HG03025 (cell line): ENCODE data around the gene NHERF1.

Experiments used
- ATAC-seq: cut with Tn5 transposase; IDR thresholded peaks from one replicate; pipeline ENCODE4 v1.9.1; 2021; ENCODE audit warnings: mild to moderate bottlenecking, moderate library complexity; ENCODE audit not compliant: unreplicated experiment, low FRiP score

NHERF1 gene

DNA sequence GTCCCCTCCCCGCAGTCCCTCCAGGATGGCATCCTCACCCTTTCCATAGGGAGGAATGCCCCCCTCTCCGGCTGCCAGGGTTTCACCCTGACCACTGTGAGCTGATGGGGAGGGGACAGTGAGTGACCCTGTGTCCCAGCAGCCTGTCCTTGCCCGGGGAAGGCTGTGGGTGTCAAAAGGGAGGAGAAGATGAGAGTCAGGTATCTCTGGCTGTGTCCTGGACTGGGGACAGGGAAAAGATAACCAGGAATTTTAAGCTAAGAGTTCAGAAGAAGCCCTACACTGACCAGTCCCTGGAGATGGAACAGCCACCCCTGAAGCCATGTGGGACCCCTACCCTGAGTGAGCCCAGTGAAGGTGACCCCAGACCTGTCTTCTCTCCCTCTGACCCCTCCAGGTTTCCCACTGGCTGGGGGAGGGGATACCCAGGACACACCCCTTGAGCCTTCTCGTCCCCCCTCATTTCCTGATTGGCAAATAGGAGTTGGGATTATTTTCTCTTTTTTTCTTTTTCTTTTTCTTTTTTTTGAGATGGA lies 16.4 kb downstream of the NHERF1 start:
- ATAC-seq, result no peak

DNA sequence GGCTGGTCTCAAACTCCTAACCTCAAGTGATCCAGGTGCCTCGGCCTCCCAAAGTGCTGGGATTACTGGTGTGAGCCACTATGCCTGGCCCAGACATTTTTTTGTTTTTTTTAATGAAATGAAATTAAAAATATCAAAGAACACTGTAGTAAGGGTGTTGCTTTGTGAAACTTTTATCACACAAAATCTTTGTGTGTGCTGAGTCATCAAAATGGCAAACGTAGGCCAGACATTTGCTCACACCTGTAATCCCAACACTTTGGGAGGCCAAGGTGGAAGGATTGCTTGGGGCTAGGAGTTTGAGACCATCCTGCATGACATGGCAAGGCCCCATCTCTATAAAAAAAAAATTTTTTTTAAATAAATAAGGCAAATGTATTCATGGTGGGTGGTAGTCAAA lies 18.0 kb downstream of the NHERF1 start:
- no peak for ATAC-seq

DNA sequence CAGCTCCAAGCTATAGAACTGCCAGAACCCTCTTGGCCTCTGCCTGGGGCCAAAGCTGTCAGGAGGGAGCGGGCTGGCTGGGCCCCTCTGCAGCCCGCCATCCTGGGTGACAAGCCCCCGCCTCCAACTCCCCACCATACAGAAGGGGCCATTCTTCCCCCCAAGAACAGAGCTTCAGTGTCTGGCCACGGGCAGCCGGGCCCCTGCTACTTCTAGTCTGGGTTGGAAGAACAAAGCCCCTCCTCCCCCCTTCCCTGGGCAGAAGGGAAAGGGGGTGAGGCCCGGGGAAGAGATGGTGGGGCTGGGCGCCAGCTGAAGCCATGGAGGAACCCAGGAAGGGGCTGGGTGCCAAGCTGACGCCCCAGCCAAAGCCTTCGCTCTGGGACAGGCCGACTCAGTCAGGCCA lies 18.7 kb downstream of the NHERF1 start:
- no peak for ATAC-seq

DNA sequence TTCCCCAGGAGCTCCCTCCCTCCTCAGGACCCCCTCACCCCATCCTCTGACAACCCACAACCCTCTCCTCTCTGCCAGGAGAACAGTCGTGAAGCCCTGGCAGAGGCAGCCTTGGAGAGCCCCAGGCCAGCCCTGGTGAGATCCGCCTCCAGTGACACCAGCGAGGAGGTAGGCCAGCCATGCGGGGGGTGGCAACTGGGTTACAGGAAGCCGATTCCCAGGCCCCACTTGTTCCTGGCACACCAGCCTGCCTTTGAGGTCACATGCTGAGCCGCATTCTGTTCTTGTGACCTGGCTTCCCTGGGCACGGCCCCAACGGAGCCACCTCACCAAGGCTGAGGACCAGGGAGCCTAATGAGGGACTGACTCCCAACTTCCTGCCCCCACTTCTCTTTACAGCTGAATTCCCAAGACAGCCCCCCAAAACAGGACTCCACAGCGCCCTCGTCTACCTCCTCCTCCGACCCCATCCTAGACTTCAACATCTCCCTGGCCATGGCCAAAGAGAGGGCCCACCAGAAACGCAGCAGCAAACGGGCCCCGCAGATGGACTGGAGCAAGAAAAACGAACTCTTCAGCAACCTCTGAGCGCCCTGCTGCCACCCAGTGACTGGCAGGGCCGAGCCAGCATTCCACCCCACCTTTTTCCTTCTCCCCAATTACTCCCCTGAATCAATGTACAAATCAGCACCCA lies 19.8 kb downstream of the NHERF1 start:
- no peak for ATAC-seq

DNA sequence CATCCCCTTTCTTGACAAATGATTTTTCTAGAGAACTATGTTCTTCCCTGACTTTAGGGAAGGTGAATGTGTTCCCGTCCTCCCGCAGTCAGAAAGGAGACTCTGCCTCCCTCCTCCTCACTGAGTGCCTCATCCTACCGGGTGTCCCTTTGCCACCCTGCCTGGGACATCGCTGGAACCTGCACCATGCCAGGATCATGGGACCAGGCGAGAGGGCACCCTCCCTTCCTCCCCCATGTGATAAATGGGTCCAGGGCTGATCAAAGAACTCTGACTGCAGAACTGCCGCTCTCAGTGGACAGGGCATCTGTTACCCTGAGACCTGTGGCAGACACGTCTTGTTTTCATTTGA lies 20.3 kb downstream of the NHERF1 start:
- no peak for ATAC-seq

DNA sequence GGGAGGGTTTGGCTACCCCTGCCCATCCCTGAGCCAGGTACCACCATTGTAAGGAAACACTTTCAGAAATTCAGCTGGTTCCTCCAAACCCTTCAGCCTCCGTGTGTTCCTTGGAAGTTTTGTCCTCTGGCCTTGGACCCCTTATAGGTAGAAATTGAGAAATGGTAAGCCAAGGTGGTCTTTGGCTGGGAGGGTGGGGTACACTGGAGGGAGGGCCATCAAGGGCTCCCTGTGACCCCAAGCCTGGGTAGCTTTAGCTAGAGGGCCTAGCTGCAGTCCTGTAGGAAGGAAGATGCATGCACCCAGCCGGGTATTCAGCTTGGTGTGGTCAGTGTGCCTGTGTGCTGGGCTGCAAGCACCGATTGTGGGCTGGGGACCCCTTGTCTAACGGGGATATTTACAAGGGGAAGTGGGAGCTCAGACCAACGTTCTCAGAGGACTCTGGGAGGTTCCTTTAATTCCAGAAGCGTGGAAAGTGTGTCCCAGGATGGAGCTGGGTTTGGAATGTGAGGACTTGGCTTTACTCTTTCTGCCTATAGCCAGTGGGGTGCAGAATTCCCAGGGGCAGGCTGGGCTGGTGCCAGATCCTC lies 20.9 kb downstream of the NHERF1 start:
- no peak for ATAC-seq

DNA sequence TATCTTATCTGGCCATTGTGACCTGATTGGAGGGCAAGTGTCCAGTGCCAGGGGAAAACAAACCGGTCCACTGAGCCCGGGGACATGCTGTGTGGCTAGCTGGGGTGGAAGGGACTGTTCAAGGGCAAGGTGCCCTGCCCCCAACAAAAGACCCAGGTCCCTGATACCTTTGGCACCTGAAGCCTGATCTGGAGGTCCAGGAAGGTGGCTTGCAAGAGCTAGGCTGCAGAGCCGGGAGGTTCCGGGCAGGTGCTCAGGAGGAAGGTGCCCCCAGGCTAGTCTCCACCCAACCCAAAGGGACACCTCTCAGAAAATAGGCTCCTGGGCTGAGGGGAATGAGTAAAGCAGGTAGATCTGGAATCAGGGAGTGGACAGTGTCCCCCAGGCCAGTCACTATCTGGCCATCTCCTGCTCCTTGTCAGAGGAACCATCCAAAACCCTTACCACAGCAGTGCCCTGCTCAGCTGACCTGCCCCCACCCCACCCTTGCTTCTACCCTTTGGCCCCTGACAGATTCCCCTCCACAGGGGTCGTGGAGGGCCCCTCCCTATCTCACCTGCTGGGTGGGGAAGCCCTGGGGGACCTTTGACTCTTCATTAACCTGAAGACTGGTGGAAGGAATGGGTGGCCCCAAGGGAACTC lies 21.5 kb downstream of the NHERF1 start:
- ATAC-seq, result no peak

DNA sequence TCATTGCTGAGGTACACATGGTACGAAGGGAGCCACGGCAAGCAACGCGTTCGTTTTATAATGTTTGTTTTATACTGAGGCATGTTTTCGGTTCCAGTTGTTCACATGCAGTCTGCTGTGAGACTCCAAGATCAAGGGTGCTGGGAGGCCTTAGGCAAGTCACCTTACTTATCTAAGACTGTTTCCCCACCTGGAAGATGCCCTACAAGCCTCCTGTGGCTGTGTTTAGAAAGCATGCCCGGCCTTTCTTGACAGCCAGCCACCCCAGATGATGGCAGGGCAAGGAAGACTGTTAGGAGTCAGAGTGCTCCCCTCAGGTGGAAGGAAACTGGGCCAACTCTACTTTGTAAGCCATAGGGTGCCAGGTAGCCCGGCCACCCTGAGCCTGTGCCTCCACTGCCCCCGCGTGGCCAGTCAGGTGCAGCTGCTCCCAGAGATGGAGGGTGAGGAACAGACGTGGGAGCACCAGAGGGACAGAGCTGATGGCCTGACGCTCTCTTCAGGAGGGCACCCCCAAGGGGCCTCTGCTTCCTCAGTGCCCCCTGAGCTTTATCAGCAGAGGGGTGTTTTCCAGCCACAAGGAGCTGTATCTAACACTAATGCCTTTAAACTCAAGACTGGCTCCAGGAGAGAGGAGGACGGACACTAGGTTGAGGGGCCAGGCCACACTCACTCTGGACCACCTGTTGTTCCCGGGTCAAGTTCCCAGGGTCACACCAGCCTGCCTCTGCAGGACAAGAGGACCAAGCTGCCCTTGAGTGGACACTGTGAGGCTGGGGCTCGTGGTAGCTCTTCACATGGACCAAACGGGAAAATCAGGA lies 22.3 kb downstream of the NHERF1 start:
- no peak for ATAC-seq

DNA sequence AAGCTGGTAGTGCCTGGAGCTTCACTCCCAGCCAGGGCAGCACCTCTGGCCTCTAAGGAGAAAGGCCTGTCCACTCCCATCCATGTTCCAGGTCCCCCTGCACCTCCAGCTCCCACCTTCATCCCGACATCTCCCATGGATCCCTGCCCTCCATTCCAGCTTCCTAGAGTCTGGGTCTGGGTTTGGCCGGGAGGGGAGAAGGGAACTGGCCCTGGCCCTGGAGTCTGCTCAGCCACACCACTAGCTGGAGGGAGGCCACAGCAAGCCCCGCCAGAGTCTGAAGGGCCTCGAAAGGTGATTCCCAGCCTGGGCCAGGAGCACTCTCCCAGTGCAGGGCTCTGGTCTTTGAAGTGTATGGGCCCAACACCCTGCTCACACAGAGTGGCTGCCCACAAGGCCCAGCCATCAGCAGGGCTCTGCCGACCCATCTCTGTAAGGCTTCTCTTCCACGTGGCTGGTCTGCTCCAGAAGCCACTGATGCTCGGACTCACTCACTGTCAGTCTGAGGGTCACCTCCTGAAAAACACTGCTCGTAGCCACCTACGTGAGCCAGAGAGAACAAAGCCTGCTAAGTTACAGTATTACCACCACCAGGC lies 23.0 kb downstream of the NHERF1 start:
- no peak for ATAC-seq

DNA sequence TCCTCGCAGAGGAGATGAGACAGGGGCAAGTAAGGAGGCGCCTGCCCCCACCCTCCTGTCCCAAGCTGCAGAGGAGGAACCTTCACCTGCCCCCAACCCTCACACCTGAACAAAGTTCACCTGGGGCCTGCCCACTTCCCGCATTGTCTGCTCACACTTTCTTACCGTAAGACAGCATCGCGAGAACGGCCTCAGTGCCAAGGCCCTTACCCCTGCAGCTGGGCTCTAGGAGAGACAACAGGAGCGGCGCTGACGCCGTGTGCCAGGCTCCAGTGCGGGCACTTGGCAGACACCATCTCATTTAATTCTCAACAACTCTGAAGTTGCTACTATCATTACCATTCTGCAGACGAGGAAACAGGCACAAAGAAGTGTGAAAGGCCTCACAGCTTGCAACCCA lies 23.6 kb downstream of the NHERF1 start:
- ATAC-seq, result no peak

DNA sequence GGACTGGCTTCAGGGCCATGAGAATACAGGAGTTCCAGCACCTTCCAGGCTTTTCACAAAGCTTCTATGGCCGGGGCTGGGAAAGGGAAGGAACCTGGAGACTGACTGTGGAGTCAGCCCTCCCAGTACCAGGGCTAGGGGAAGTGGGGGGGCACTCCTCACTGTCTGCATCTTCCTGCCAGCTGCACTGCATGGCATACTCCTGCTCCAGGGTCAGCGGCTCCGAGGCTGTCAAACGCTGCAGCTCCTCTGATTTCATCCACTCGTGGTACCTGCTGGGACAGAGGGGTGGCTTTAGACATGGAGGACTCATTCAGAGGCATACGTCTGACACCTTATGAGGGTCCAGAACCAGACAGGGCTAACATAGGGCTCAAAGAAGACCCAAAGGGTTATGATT lies 25.0 kb downstream of the NHERF1 start:
- ATAC-seq, result no peak

DNA sequence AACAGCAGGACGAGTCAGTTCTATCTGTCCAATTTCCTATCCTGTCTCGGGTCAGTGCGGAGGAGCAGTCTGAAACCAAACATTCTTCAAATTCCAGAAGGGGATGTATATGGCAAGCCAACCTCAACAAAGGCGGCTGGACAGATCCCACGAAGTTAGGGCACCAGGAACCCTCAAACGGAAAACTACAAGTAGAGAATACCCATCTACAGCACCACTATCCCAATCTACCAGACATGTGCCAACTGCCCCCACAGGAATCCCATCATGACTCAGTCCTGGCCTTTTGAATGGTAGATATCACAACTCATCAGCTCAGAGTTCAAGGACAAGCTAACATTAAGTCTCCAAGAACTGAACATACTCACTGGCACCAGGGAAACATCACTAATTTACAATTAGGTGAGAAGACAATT lies 25.5 kb downstream of the NHERF1 start:
- no peak for ATAC-seq

DNA sequence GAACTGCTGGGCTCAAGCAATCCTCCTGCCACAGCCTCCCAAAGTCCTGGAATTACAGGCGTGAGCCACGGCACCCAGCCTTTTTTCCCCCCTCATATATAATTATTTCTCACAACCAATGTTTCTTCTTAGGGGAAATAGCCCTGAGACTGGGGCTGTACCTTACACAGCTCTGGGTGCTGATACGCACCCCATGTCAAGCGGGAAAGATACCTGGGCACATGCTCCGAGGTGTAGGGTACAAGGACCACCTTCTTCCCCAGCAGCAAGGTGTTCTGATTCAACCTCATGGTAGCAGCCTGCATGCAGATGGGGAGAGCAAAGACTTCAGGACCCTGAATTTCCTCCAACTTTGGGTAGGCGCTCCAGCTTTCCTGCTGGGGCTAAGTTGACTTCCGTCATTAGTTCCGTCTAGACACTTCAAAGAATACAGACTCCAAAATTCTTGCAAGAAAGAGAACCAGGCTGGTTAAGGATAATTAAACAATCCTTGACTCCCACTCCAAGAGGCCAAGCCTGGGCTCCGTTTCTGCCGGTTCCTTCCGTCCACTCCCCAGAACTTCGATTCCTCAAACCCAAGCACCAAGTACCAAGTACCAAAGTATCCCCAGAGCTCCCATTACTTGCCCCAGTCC lies 27.1 kb downstream of the NHERF1 start:
- no peak for ATAC-seq

DNA sequence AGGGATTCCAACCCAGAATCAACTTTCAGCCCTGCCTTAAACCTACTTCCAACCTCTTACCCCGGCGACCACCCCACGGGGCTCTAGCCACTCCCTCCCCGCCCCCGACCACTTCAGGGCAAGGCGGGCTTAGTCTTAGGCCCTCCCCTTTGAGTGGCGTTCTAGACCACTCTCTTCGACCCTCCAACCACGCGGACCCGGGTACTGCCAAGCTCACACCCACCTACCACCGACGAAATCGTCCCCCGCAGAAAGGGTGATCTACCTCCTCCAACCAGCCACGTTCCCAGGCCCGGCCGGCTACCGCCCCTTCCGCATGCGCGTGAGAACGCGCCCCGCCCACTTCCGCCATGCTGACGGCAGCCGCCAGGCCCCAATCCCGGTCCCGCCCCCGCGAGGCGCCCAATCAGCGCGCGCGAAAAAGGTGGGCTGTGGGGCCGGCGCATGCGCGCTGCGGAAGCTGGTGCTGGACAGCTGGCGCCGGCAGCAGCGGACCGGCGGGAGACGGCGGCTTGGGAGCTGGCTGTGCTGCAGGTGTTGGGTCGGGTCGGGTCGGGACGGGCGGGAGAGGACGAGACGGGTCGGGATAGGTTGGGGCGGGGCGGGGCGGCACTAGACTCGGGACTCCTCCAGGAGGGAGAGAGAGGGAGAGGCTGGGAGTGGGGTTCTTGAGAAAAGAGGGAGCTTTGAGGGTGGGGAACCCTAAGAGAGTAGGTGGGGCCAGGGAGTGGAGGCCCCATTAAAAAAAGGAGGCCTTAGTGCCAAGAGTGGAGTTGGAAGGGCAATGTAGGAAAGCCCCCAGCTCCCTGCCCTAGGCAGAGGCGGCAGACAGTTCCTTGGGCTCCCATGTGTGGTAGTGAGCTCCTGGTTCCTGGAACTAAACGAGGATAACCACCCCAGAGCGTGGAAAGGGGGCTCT lies 27.9 kb downstream of the NHERF1 start, which contains the start of gene NAT9:
TSS of gene NAT9 (minus strand) at position 302 of the 919 bp plus-strand sequence. CDS start 647 bp downstream, outside the sequence.
- ATAC-seq, result peak; percentile 62

DNA sequence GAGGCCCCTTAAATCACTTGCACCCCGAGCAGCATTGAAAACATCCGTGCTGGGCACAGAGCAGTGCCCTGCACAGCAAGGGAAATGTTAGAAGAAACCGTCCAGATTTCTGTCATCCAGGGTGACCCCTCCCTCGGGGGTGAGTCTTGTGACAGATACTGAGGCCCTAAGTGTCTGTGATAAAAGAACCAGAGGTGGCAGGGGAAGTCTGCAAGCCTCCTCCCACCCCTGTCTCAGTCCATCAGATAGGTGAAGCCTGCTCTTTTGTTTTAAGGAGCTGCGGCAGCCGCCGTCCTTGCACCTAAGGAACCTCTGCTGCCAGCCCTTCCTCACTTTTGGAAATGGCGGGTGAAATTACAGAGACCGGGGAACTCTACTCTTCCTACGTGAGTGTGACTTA lies 28.6 kb downstream of the NHERF1 start:
- ATAC-seq, result no peak

DNA sequence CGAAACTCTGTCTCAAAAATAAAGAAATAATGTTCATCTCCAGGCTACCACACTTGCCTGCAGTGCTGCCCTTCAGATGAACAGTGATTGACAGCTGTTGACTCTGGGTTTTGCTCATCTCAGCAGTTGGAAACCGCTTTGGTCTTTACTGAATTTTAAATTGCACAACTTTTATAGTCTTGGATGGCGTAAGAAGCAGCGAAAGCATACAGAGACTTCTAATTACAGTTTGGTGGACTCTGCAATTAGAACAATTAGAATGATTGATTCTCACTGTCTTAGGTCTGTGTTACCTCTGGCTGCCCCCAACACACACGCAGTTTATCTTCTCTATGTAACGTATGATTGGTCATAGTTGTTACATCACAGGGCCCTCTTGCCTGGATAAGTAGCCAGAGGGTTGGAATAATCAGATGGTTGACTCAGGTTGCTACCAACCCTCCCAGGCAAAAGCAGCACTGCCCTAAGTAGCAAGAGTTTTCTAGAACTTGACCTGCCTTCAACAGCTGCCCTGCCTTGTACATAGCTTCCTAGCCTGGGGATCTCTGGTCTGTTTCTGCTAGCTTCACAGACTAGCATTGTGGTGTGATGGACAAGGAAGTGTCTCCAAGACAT lies 29.6 kb downstream of the NHERF1 start:
- no peak for ATAC-seq

DNA sequence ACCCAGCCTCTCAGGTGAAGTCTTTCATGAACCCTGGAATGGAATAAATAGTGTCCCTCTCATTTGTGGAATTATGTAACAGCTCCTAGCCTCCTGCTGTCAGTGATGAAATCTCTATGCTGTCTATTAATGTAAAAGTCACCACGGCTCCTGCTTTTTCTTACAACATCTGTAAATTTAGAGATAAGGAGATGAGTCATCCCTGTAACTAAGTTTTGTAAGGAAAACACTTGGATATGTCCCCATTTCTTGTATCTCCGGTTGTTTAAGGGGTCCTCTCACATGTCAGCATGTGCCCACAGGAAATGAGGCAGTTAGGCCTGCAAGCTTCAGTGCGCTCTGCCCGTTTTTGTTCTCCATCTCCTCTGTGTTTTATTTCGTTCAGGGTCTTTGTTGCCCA lies 30.5 kb downstream of the NHERF1 start:
- no peak for ATAC-seq

DNA sequence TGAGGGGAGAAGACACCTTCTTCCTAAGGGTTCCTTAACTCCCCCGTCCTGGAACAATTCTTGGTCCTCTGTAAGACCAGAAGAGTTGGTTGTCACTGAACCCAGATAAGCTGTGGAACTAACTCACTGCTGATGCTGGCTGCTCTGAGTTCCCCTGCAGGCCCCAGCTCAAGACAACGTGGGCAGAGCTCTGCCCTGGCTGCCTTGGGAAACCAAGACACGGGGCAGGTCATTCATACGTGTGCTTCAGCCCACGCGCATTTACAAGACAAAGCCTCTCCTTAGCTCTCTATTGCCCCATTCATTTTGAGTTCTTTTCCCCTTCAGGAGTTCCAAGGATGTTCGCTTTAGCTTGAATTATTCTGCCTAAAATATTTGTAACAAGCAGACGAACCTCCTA lies 31.1 kb downstream of the NHERF1 start:
- no peak for ATAC-seq
